ENCODE results near the gene PRKCQ.

PRKCQ gene

GRCh38 chr10:6567203-6567703, 12.8 kb downstream of the PRKCQ start:
- DNase-seq (ENCODE audit: low spot score): no peak

DNA sequence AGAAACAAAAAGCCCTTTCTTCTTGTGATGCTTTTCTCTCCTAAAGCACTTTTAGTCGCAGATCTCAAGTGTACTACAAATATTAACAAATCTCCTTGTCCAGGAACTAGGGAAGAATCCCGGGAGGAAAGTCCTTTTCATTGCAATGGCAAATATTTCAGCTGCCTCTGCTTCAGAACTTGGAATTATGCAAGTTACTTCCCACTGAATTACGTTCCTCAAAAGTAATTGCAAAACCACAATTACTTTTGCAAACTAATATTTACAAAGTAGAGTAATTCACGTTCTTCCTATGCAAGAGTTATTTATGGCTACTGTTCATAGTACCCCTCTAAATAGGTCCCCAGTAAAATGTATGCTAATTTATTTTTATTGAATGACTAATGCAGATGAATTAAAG, 14.5 kb downstream of the PRKCQ start:
- DNase-seq (ENCODE audit: low spot score): no peak

GRCh38 chr10:6564367-6564766, 15.7 kb downstream of the PRKCQ start:
- DNase-seq (ENCODE audit: low spot score): no peak

GRCh38 chr10:6563731-6564130, 16.3 kb downstream of the PRKCQ start:
- DNase-seq (ENCODE audit: low spot score): no peak

- DNase-seq (ENCODE audit: low spot score): no peak
Measured at GRCh38 chr10:6563075-6563474, 17.0 kb downstream of the PRKCQ start.

DNA sequence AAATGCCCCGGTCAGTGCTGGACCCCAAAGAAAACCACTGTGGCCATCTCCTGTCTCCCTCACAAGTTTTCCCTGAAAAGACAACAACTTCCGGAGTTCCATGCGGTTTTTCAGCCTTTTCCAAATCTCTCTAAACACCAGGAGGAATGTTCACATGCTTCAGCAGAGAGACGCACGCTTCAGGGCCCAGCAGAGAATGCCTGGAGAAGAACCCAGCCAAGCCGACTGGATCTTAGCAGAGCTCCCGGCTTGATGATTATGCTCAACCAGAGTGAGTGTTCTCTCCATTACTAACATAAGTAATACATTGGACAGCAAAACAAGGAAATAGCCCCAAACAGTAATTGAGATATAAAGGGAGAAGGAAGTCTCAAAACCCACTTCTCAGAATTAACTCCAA, 17.9 kb downstream of the PRKCQ start:
- no peak for DNase-seq (ENCODE audit: low spot score)

DNA sequence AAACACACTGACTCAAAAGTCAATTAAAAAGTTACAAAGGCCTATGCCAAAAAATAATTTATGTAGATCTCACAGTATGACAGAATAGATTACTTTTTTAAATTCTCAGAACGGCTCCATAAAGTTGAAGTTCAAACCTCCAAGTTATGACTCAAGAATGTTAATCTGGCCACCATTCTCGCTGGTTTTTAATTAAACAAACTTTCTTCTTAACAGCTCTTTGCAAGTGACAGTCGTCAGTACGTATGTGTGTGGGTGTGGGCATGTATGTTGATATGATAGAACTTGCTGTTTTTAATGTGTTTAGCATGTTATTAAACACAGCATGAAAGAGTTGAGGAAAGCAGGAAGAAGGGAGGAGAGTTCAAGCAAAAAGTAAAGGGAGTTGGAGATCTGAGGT, 18.5 kb downstream of the PRKCQ start:
- no peak for DNase-seq (ENCODE audit: low spot score)

DNA sequence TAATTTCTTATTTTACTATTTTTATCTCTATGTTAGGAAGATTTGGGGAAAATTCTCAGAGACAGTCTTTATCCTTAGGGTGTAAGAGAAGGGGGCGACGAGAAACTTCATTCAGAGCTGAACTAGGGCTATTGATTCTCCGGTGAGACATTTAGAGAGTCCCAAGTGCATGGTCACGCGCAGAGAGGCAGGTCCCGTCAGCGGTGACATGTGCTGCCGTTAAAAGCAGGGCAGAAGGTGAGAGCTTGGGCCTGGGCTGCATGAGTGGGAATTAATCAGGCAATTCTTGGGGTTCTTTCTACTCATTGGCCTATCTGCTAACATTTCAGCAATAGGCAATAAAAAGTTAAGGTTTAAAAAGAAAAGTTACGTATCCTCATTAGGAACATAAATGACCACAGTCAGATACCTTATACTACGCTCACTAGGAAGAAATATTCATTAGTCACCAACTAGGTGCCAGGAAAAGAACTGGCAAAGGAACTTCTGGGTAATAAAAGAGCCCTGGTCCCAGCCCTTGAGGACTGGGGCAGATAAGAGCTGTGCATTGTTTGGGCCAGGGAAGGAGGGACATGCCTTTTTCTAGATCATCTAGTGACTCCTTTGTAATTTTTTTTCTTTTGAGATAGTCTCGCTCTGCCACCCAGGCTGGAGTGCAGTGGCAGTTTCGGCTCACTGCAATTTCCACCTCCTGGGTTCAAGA, 21.2 kb downstream of the PRKCQ start:
- DNase-seq (ENCODE audit: low spot score): no peak

DNA sequence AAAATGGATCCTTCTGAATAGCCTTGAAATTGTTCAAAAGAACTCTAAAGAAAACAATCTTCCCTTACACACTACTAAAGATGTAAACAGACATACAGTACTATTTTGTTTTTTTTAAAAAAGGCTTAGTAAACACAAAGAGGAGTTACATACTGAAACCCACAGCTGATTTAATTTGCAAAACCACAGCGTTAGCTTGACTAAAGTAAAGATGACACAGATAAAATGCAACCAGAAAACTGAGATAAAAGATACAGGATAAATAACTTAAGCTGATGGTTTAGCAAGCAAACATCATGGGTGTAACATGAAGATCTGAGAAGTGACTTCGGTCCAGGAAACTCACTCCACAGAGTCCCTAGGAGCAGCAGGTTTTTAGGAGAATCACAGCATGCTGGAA, 21.8 kb downstream of the PRKCQ start:
- no peak for DNase-seq (ENCODE audit: low spot score)

GRCh38 chr10:6553937-6554336, 26.1 kb downstream of the PRKCQ start:
- no peak for DNase-seq (ENCODE audit: low spot score)

GRCh38 chr10:6543431-6544005, 36.6 kb downstream of the PRKCQ start:
- DNase-seq (ENCODE audit: low spot score): no peak

DNA sequence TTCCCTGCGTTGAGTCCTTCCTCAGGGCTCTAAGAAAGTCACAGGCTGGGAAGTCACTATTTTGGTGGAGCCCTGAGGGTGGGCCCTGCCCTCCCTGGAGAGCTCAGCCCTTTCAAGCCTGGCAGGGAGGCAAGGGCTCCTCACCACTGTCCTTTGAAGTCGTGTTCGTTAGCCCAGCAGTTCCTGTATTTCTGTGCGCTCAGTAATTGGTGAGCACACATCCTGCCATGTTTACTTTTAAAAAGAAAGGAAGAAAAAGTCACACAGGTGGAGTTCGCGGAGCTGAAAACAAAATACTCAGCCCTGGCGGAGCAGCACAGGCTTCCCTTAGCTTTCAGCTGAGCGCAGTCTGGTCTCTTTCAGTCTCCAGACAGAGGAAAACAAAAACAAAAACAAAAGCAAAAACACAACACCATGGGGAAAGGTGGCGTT, 37.1 kb downstream of the PRKCQ start:
- DNase-seq (ENCODE audit: low spot score): no peak

GRCh38 chr10:6539833-6540232, 40.2 kb downstream of the PRKCQ start:
- DNase-seq (ENCODE audit: low spot score): no peak

- no peak for DNase-seq (ENCODE audit: low spot score)
Measured at GRCh38 chr10:6537770-6538169, 42.3 kb downstream of the PRKCQ start.

DNA sequence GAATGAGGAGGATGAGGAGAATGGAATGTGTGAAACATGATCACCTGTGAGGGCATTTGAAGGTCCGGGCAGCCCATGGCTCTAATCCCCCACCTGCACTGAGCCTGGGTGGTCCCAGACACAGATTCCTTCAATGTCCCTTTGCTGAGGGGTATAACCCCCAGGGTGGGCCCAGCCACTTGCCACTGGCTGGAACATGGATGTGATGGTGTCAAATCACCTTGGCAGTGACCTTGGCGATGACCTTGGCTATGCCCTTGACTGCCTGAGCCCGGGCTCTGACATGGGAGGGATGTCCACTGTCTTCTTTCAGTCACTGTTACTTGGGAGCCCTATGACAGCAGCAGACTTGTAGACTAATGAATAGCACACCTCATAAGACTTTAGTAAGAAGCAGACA, 44.0 kb downstream of the PRKCQ start:
- no peak for DNase-seq (ENCODE audit: low spot score)

- no peak for DNase-seq (ENCODE audit: low spot score)
Measured at GRCh38 chr10:6535156-6535764, 44.8 kb downstream of the PRKCQ start.

DNA sequence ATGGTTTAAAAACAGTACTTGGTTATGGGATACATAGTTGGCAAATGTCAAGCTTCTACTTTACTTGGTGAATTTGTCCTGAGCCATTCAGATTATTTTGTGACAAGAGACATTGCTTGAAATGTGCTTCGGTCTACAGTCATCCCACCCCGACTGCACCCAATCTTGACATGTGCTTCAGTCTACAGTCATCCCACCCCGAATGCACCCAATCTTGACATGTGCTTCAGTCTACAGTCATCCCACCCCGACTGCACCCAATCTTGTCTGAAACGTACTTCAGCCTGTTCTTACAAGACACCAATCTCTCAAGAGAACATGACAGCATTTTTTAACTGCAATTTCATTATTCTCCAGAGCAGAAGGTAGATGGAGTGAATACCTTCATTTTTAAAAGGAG, 47.8 kb downstream of the PRKCQ start:
- DNase-seq (ENCODE audit: low spot score): no peak

DNA sequence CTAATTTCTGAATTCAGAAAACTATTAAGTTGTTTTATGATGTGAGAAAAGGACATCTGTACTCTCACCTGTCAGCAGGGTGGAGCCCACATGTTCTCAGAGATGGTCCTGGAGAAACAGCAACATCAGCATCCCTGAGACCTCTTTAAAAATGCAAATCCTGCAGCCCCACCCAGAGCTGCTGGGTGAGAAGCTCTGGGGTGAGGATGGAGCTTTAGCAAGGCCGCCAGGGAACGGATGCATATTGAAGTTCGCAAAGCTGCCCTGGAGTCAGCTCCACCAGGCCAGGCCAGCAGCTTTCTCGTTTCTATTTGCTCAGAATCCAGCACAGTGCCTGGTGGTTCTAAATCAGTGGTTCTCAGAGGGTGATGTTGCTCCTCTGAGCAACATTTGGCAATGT, 49.1 kb downstream of the PRKCQ start:
- no peak for DNase-seq (ENCODE audit: low spot score)

DNA sequence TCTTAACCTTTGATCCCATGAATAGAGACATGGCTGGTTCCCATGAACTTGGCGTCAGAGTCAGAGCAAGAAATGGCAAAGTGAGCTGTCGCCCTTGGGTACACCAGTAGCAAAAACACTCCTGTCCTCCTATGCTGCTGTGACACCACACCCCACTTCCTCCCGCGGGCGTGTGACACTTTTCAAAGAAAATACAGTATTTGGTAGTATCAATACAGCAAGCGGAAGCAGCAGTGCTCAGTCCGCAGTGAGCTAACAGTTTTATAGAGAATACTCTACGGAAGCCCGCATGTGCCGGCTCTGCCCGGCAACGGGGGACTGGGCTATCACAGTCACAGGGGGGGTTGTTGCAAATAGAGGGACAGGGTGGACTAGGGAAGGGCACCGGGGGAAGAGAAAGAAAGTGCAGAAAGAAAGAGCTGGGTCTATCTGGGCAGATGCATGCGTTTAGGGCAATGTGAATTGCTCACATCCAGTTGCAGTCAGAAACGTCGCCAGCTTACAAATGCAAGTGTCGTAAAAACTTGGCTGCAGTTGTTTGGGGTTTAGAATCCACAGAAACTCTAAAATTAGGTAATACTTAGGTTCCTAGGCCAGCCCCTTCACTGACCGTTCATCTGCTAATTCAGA, 49.8 kb downstream of the PRKCQ start:
- no peak for DNase-seq (ENCODE audit: low spot score)

- no peak for DNase-seq (ENCODE audit: low spot score)
Measured at GRCh38 chr10:6528198-6528950, 51.7 kb downstream of the PRKCQ start.

DNA sequence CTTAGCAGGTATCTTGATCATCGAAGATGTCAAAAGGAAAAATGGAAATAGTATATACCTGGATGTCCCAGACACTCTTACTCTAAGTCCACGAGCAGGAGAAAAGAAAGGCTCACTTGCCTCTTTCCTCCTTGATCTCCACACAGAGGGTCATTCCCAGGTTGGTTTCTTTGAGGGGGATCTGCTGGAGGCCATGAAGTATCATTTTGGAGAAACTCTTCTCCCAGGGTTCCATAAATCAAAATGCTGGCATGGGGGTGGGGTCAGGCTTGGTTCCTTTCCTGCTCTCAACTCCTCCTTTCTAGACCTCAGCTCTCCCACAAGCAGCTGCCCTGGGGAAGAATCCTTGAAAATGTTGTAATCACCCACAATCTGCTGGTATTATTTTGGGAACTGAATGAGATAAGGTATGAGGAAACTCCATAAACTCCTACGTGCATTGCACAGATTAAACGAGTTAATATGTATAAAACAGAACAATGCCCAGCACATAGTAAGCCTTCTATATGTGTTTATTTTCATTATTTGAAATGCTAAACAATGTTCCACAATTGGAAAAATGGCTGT, 54.4 kb downstream of the PRKCQ start:
- no peak for DNase-seq (ENCODE audit: low spot score)

DNA sequence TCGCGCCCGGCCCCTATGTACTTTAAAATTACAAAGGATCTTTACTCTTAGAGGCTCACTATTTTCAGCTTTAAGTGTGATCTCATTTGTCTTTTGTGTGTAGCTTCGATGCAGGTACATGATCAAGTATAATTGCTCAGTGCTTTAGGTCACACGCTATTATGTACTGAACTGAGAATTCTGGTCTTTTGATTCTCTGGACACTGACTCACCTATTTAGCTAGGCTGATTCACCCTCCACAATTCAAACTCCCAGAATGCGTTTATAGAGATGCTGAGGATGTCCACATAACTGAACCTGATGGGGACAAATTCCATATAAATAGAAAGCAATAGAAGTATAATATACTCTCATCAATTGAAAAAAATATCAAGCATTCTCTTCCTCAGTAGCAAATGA, 57.8 kb downstream of the PRKCQ start:
- DNase-seq (ENCODE audit: low spot score): no peak
